Sigmoid colon (tissue), 7 donors: Measurements from ENCODE around the gene ISOC2. TPM values are rescaled to one million over a fixed set of nuclear protein-coding genes. Genes with fewer than 3 reads are reported as not detected.

Experiments
- DNase-seq: peaks from one replicate; pipeline ENCODE4 v3.0.0-alpha.2; 2019
- H3K27ac ChIP-seq, 4 donors: fragments of 200-600 bp; sonication (generic); one replicate each; pipeline ENCODE4 v1.5.1; 2016 to 2019; ENCODE audit warnings: mild to moderate bottlenecking in 1 of 4
- H3K27me3 ChIP-seq, 3 donors: fragments of 200-600 bp; sonication (generic); one replicate each; pipeline ENCODE4 v1.5.1; 2019; ENCODE audit warnings: mild to moderate bottlenecking in 1 of 3
- H3K36me3 ChIP-seq, 4 donors: fragments of 200-600 bp; sonication (generic); one replicate each; pipeline ENCODE4 v1.5.1; 2016 to 2019
- H3K4me1 ChIP-seq, 4 donors: fragments of 200-600 bp; sonication (generic); one replicate each; pipeline ENCODE4 v1.5.1; 2017 to 2019
- H3K4me3 ChIP-seq, 4 donors: fragments of 200-600 bp; sonication (generic); one replicate each; pipeline ENCODE4 v1.5.1; 2017 to 2019; ENCODE audit warnings: mild to moderate bottlenecking in 2 of 4, moderate library complexity in 1 of 4
- H3K9me3 ChIP-seq, 4 donors: fragments of 200-600 bp in 3 of 4; sonication (generic) in 3 of 4; one replicate each; pipeline versions ENCODE4 v1.5.1 to v1.6.1; 2013 to 2019
- EP300 ChIP-seq, 4 donors: sonication (generic); formaldehyde crosslinking; IDR thresholded peaks; one replicate each; pipeline ENCODE4 v1.6.1; 2017; ENCODE audit warnings: antibody characterized with exemption in 4 of 4
- POLR2A ChIP-seq, 2 donors: fragments of 450-650 bp; IDR thresholded peaks; one replicate each; pipeline ENCODE4 v1.6.1; 2016; ENCODE audit warnings: antibody characterized with exemption in 2 of 2, mild to moderate bottlenecking in 2 of 2, moderate library complexity in 2 of 2
- POLR2AphosphoS5 ChIP-seq, 4 donors: sonication (generic); formaldehyde crosslinking; IDR thresholded peaks; one replicate each; pipeline ENCODE4 v1.6.1; 2017; ENCODE audit warnings: antibody characterized with exemption in 4 of 4
- WGBS, 2 donors: extraction: QIAGEN DNeasy Blood & Tissue Kit; methylation state at CpG; one replicate each; pipeline ENCODE4 v1.1.7; 2013; 5-methylcytosine and 5-hydroxymethylcytosine counted together
- intact Hi-C: fragments of 100-400 bp; cut with DNase I; formaldehyde crosslinking; loops from one replicate; pipeline ENCODE4 v1.15.1; 2023
- polyA plus RNA-seq, 3 donors: library from polyadenylated mRNA; stranded (reverse); fragments of 200-250 nt; gene quantifications; one replicate each; pipeline ENCODE4 v1.2.3, GENCODE V29; 2013
- total RNA-seq, 4 donors: library from RNA; depleted of rRNA; stranded (reverse); fragments of >200 nt; gene quantifications; one replicate each; pipeline ENCODE4 v1.1.0, GENCODE V29; 2016
- TF ChIP-seq, protein P1 (sequence below), 4 experiments: fragments of 450-650 bp in 3 of 4; fragments of 200-600 bp in 1 of 4; IDR thresholded peaks; one replicate each; pipeline ENCODE4 v1.5.1; 2016 to 2019; ENCODE audit warnings: antibody characterized with exemption in 4 of 4, mild to moderate bottlenecking in 3 of 4, moderate library complexity in 2 of 4
- donor health status: healthy with polysubstance abuse.
- donor health status: Bipolar disorder and iron deficiency.
- donor health status: healthy.

ISOC2 gene
- total and polyA plus RNA-seq, 7 donors = 90.3 to 173 (median 114) TPM

DNA sequence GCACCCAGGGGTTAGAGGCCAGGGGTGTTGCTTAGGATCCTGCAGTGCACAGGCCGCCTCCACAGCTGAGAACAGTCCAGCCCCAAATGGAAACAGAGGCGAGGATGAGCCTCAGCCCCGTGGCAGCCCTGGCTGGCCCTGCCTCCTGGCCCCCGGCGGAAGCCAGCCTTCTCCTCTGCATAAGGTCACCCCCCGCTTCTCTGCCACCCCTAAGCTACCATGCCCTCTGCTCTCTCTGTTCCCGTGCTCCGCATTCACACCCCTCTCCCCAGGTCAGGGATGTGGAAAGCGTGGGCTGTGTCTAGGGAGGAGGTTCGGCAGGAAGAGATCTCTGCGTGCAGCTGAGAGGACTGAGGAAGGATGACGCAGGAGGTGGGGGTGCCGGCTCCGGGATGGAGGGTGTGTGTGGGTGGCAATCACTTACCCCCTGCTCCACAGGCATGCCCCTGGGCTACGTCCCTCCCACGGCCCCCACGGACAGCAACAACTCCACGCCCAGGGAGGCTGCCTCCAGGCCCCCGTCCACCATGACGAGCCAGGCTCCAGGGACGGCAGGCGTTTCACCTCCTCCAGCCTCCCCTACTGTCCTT, 32.8 kb upstream of the ISOC2 start:
- intact Hi-C loops = loop anchor here (10.0 kb wide), 1 partner anchor 209 kb away; the partner anchor contains the start of genes BRSK1 and HSPBP1
- 36 to 44% methylated on average over 22 of the region's 22 CpGs for WGBS, 2 donors
- TF ChIP-seq, protein P1, sequence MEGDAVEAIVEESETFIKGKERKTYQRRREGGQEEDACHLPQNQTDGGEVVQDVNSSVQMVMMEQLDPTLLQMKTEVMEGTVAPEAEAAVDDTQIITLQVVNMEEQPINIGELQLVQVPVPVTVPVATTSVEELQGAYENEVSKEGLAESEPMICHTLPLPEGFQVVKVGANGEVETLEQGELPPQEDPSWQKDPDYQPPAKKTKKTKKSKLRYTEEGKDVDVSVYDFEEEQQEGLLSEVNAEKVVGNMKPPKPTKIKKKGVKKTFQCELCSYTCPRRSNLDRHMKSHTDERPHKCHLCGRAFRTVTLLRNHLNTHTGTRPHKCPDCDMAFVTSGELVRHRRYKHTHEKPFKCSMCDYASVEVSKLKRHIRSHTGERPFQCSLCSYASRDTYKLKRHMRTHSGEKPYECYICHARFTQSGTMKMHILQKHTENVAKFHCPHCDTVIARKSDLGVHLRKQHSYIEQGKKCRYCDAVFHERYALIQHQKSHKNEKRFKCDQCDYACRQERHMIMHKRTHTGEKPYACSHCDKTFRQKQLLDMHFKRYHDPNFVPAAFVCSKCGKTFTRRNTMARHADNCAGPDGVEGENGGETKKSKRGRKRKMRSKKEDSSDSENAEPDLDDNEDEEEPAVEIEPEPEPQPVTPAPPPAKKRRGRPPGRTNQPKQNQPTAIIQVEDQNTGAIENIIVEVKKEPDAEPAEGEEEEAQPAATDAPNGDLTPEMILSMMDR (IDR thresholded peaks at IDR 0.05) = no peak
- TF ChIP-seq POLR2AphosphoS5 (IDR thresholded peaks at IDR 0.05) (peak in 3 of 4 donors; percentile 24 to 68 (median 59)), POLR2A (IDR thresholded peaks at IDR 0.05) (peak in 1 of 2 donors; percentile 20), EP300 (IDR thresholded peaks at IDR 0.05) (no peak)
- peak; percentile 81 for DNase-seq
- Histone ChIP-seq H3K4me1 (peaks cover 0 to 62% (median 56%) of the 10 kb centered on the region in 4 donors), H3K9me3 (no peaks in the 10 kb centered on the region), H3K36me3 (peaks cover 0 to 14% (median 5%) of the 10 kb centered on the region in 4 donors), H3K4me3 (peak overlapping the region in 3 of 4 donors; percentile 25 to 50 (median 27)), H3K27ac (peak overlapping the region; percentile 69 to 99 (median 94)), H3K27me3 (no peaks in the 10 kb centered on the region)

GRCh38 chr19:55493645-55494171, 32.3 kb upstream of the ISOC2 start:
- Histone ChIP-seq H3K27me3 (no peaks in the 10 kb centered on the region), H3K36me3 (peaks cover 0 to 14% (median 5%) of the 10 kb centered on the region in 4 donors), H3K4me1 (peaks cover 0 to 63% (median 58%) of the 10 kb centered on the region in 4 donors), H3K4me3 (peak overlapping the region in 3 of 4 donors; percentile 25 to 50 (median 27)), H3K27ac (peak overlapping the region; percentile 69 to 99 (median 94)), H3K9me3 (no peaks in the 10 kb centered on the region)
- 54 to 55% methylated on average over 38 of the region's 38 CpGs for WGBS, 2 donors
- intact Hi-C loops = loop anchor here (10.0 kb wide), 1 partner anchor 209 kb away; the partner anchor contains the start of genes BRSK1 and HSPBP1
- DNase-seq = no peak
- TF ChIP-seq, protein P1 (IDR thresholded peaks at IDR 0.05) = no peak
- TF ChIP-seq POLR2A (IDR thresholded peaks at IDR 0.05) (no peak), EP300 (IDR thresholded peaks at IDR 0.05) (no peak), POLR2AphosphoS5 (IDR thresholded peaks at IDR 0.05) (no peak)

- 58 to 59% methylated on average over 18 of the region's 18 CpGs for WGBS, 2 donors
- Histone ChIP-seq H3K4me1 (peaks cover 0 to 63% (median 59%) of the 10 kb centered on the region in 4 donors), H3K4me3 (peak overlapping the region in 3 of 4 donors; percentile 23 to 50 (median 25))
Observed at GRCh38 chr19:55493052-55493644, 31.7 kb upstream of the ISOC2 start.

GRCh38 chr19:55492362-55492944, 31.0 kb upstream of the ISOC2 start:
- peak overlapping the region; percentile 68 to 99 (median 94) for H3K27ac ChIP-seq
- intact Hi-C loops = loop anchor here (10.0 kb wide), 1 partner anchor 208 kb away; the partner anchor contains the start of genes BRSK1 and HSPBP1
- peaks cover 0 to 66% (median 66%) of the 10 kb centered on the region in 4 donors for H3K4me1 ChIP-seq
- no peaks in the 10 kb centered on the region for H3K27me3 ChIP-seq
- H3K9me3 ChIP-seq = no peaks in the 10 kb centered on the region
- DNase-seq = no peak
- H3K36me3 ChIP-seq = peaks cover 0 to 10% (median 2%) of the 10 kb centered on the region in 4 donors
- TF ChIP-seq EP300 (IDR thresholded peaks at IDR 0.05) (no peak), POLR2A (IDR thresholded peaks at IDR 0.05) (no peak), POLR2AphosphoS5 (IDR thresholded peaks at IDR 0.05) (peak in 2 of 4 donors; percentile 13 to 46)
- TF ChIP-seq, protein P1 (IDR thresholded peaks at IDR 0.05) = no peak
- H3K4me3 ChIP-seq = no peak overlapping the region
- WGBS, 2 donors = 23 to 52% methylated on average over 12 of the region's 12 CpGs

More at GRCh38 chr19:55493052-55493644, 31.7 kb upstream of the ISOC2 start:
- peak; percentile 71 for DNase-seq
- H3K27me3 ChIP-seq = no peaks in the 10 kb centered on the region
- intact Hi-C loops = loop anchor here (10.0 kb wide), 1 partner anchor 208 kb away; the partner anchor contains the start of genes BRSK1 and HSPBP1
- peak overlapping the region; percentile 69 to 99 (median 94) for H3K27ac ChIP-seq
- H3K36me3 ChIP-seq = peaks cover 0 to 10% (median 5%) of the 10 kb centered on the region in 4 donors
- no peaks in the 10 kb centered on the region for H3K9me3 ChIP-seq
- TF ChIP-seq, protein P1 (IDR thresholded peaks at IDR 0.05) = no peak
- peak in 1 of 4 donors; percentile 28 for TF ChIP-seq POLR2AphosphoS5 (IDR thresholded peaks at IDR 0.05)
